Activated CD4-positive, alpha-beta T cell treated with anti-CD3 and anti-CD28 coated beads for 36 hours (primary cell): Measurements from ENCODE around the gene FAM20C. TPM values are rescaled to one million over a fixed set of nuclear protein-coding genes. Genes with fewer than 3 reads are reported as not detected.

ENCODE experiments used
- ATAC-seq: fragments of 200-7000 bp; cut with Tn5 transposase; one replicate; pipeline ENCODE4 v1.10.0; 2021; ENCODE audit warnings: mild to moderate bottlenecking, moderate library complexity
- CTCF ChIA-PET: fragments of 350-600 bp; sonication (Branson Sonifier 250); formaldehyde crosslinking; loops from one replicate; lab custom pipeline; 2021; ENCODE audit warnings: antibody characterized with exemption; lab: Charles Lee
- POLR2A ChIA-PET: fragments of 350-600 bp; sonication (Branson Sonifier 250); formaldehyde crosslinking; loops from one replicate; lab custom pipeline; 2021; ENCODE audit warnings: antibody characterized with exemption, inconsistent platforms; lab: Charles Lee
- DNase-seq: peaks from one replicate; pipeline ENCODE4 v3.0.0-alpha.2; 2020
- H3K27ac Mint-ChIP-seq: one replicate; pipeline ENCODE4 v1.8.0; 2021; ENCODE audit warnings: mixed read lengths
- H3K27me3 Mint-ChIP-seq: one replicate; pipeline ENCODE4 v1.8.0; 2021; ENCODE audit warnings: mixed read lengths
- H3K36me3 Mint-ChIP-seq: one replicate; pipeline ENCODE4 v1.8.0; 2021; ENCODE audit warnings: low read depth, mixed read lengths
- H3K4me1 Mint-ChIP-seq: one replicate; pipeline ENCODE4 v1.8.0; 2021; ENCODE audit warnings: mixed read lengths
- H3K4me3 Mint-ChIP-seq: one replicate; pipeline ENCODE4 v1.8.0; 2021; ENCODE audit warnings: mild to moderate bottlenecking, moderate library complexity, mixed read lengths
- H3K9me3 Mint-ChIP-seq: one replicate; pipeline ENCODE4 v1.8.0; 2021; ENCODE audit warnings: low read depth, mixed read lengths
- intact Hi-C, 2 experiments: fragments of 100-400 bp; cut with DNase I in 1 of 2; cut with micrococcal nuclease in 1 of 2; formaldehyde crosslinking; loops; one replicate each; pipeline versions ENCODE4 v1.14.2 to v1.15.1; 2022 to 2024; cut with DNase I, micrococcal nuclease
- total RNA-seq, 2 experiments: library from RNA; stranded (reverse); gene quantifications; one replicate each; pipeline ENCODE4 v1.2.3, GENCODE V29; 2021

The FAM20C gene
- total RNA-seq, 2 experiments from 2014 or later, result 0.21 to 0.59 TPM

DNA sequence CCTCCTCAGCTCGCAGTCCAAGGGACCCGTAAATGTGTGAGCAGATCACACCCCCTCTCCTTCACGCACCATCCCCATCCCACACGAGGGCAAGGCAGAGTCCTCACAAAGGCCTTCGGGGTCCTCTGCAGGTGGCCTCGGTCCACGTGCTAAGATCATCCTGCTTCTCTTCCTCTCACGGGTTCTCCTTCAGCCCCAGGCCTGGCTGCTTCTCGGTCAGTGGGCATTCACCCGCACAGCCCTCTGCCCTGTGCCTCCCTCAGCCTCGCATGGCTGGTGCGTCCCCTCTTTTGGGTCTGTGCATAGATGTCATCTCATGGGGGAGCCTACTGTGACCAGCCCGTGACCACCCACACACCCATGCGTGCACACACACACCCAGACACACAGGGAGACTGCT, 80.3 kb downstream of the FAM20C start:
- no peaks in the 10 kb centered on the region for H3K4me1 Mint-ChIP-seq
- H3K9me3 Mint-ChIP-seq, result peaks cover 13% of the 10 kb centered on the region
- intact Hi-C loops, result no loop called here
- ATAC-seq, result no peak
- POLR2A ChIA-PET, result no interaction called here
- CTCF ChIA-PET, result no interaction called here
- no peak overlapping the region for H3K27ac Mint-ChIP-seq
- H3K36me3 Mint-ChIP-seq, result no peaks in the 10 kb centered on the region
- no peak for DNase-seq
- H3K27me3 Mint-ChIP-seq, result peaks cover 2% of the 10 kb centered on the region
- no peak overlapping the region for H3K4me3 Mint-ChIP-seq

DNA sequence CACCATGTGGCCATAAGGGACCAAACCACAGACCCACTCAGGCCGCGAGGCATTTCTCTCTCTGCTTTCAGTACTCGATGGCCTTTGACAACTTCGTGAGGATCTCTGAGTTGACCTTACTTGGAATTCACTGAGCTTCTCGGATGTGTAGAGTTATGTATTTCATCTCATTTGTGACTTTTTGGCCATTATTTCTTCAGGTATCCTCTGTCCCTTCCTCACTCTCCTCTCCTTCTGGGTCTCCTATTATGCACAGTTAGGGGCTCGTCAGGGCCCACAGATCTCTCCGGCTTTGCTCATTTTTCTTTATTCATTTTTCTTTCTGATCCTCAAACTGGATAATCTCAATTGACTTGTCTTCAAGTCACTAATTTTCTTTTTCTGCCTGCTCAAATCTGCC, 81.0 kb downstream of the FAM20C start:
- Mint-ChIP-seq H3K27ac (no peak overlapping the region), H3K4me1 (no peaks in the 10 kb centered on the region), H3K36me3 (no peaks in the 10 kb centered on the region), H3K27me3 (peaks cover 5% of the 10 kb centered on the region), H3K9me3 (peaks cover 13% of the 10 kb centered on the region), H3K4me3 (no peak overlapping the region)
- POLR2A ChIA-PET, result no interaction called here
- intact Hi-C loops, result no loop called here
- CTCF ChIA-PET, result no interaction called here
- no peak for DNase-seq
- ATAC-seq, result no peak

GRCh38 chr7:274266-274665, 81.9 kb downstream of the FAM20C start:
- POLR2A ChIA-PET, result no interaction called here

GRCh38 chr7:276230-276835, 84.0 kb downstream of the FAM20C start:
- DNase-seq (no peak), ATAC-seq (no peak)
- H3K27ac Mint-ChIP-seq, result no peak overlapping the region
- peaks cover 11% of the 10 kb centered on the region for H3K27me3 Mint-ChIP-seq
- ChIA-PET POLR2A (no interaction called here), CTCF (interaction anchor here (0.9 kb wide), 1 partner anchor 12 kb away, joined by 3 read pairs; no protein-coding TSS in a partner anchor)
- intact Hi-C loops, result no loop called here
- no peaks in the 10 kb centered on the region for H3K4me1 Mint-ChIP-seq
- H3K4me3 Mint-ChIP-seq, result no peak overlapping the region
- no peaks in the 10 kb centered on the region for H3K36me3 Mint-ChIP-seq
- peaks cover 13% of the 10 kb centered on the region for H3K9me3 Mint-ChIP-seq

More at GRCh38 chr7:274266-274665, 81.9 kb downstream of the FAM20C start:
- intact Hi-C loops, result no loop called here
- ATAC-seq (no peak), DNase-seq (no peak)
- Mint-ChIP-seq H3K27ac (no peak overlapping the region), H3K9me3 (peaks cover 13% of the 10 kb centered on the region), H3K36me3 (no peaks in the 10 kb centered on the region), H3K4me1 (no peaks in the 10 kb centered on the region), H3K27me3 (peaks cover 5% of the 10 kb centered on the region), H3K4me3 (no peak overlapping the region)
- CTCF ChIA-PET, result interaction anchor here (0.7 kb wide), 1 partner anchor 303 kb away, joined by 3 read pairs; no protein-coding TSS in a partner anchor

DNA sequence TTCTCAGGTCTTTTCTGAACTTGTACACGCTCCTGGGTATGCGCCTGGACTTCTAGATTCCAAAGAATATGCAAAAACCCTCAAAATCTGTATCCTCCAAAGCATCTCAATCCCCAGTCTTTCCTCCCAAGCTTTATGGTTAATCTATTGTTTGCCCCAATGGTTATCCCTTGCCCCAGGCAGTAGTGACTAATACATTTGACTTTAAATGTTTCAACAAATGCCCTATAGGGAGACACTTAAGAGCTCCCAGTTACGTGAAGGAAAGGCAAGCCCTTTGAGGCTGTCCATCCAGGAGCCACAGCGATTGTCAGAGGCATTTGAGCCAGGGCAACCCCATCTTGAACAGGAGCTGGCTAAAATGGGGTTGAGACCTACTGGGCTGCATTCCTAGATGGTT, 84.9 kb downstream of the FAM20C start:
- ChIA-PET POLR2A (no interaction called here), CTCF (no interaction called here)
- Mint-ChIP-seq H3K27me3 (peaks cover 14% of the 10 kb centered on the region), H3K4me1 (no peaks in the 10 kb centered on the region), H3K36me3 (no peaks in the 10 kb centered on the region), H3K27ac (no peak overlapping the region), H3K4me3 (no peak overlapping the region), H3K9me3 (peaks cover 13% of the 10 kb centered on the region)
- intact Hi-C loops, result no loop called here
- ATAC-seq (no peak), DNase-seq (no peak)

DNA sequence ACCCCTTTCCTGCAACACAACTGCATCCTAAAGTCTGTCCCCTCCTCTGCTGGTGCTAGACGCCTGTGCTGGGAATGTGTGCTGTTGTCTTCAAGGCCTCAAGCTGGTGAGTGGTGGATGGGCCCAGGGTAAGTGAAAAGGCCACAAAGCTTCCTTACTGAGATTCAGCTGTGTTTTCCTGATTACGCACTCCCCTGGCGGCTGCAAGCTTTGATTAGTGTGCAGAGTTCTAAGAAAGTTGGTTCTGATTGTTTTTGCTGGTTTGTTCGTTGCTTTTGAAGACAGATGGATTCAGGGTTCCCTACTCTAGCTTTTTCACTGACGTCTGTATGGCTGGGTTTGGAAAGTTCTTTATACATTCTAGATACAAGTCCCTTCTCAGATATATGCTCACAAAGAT, 85.7 kb downstream of the FAM20C start:
- Mint-ChIP-seq H3K9me3 (peaks cover 11% of the 10 kb centered on the region), H3K36me3 (no peaks in the 10 kb centered on the region), H3K27ac (no peak overlapping the region), H3K4me1 (no peaks in the 10 kb centered on the region), H3K27me3 (peaks cover 14% of the 10 kb centered on the region), H3K4me3 (no peak overlapping the region)
- CTCF ChIA-PET, result interaction anchor here (0.6 kb wide), 1 partner anchor 54 kb away, joined by 3 read pairs; no protein-coding TSS in a partner anchor
- POLR2A ChIA-PET, result no interaction called here
- DNase-seq (no peak), ATAC-seq (no peak)
- intact Hi-C loops, result no loop called here

DNA sequence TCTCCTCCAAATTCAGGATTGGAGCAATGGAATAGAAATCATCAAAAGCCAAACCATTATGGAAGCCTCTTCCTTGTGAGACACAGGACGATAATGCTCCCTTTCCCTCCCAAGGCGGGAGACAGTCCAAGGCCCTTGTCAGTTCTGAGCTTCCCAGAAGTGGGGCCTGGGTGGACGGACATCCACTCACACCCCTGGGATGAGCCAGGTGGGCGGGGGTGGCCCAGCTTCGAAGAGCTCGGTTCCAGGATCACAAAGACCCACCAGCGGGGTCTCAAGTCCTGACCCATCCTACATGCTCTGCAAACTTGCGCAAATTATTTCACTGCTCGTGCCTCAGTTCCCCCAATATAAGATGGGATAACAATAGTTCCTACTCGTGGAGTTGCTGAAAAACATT, 87.5 kb downstream of the FAM20C start:
- Mint-ChIP-seq H3K9me3 (peaks cover 2% of the 10 kb centered on the region), H3K27ac (no peak overlapping the region), H3K4me1 (no peaks in the 10 kb centered on the region), H3K4me3 (no peak overlapping the region), H3K36me3 (no peaks in the 10 kb centered on the region), H3K27me3 (peaks cover 14% of the 10 kb centered on the region)
- no peak for ATAC-seq
- intact Hi-C loops, result no loop called here
- POLR2A ChIA-PET, result no interaction called here
- DNase-seq, result no peak
- CTCF ChIA-PET, result no interaction called here

- intact Hi-C loops, result no loop called here
- Mint-ChIP-seq H3K36me3 (no peaks in the 10 kb centered on the region), H3K27me3 (peaks cover 14% of the 10 kb centered on the region), H3K9me3 (no peaks in the 10 kb centered on the region), H3K4me3 (no peak overlapping the region), H3K4me1 (no peaks in the 10 kb centered on the region), H3K27ac (no peak overlapping the region)
- ATAC-seq, result no peak
- DNase-seq, result no peak
- ChIA-PET CTCF (no interaction called here), POLR2A (no interaction called here)
These were observed 88.1 kb downstream of the FAM20C start for GRCh38 chr7:280461-280860.

- H3K27ac Mint-ChIP-seq, result no peak overlapping the region
- DNase-seq, result no peak
- no peaks in the 10 kb centered on the region for H3K4me1 Mint-ChIP-seq
- H3K27me3 Mint-ChIP-seq, result peaks cover 14% of the 10 kb centered on the region
- CTCF ChIA-PET, result no interaction called here
- H3K4me3 Mint-ChIP-seq, result no peak overlapping the region
- intact Hi-C loops, result no loop called here
- ATAC-seq, result no peak
- POLR2A ChIA-PET, result no interaction called here
- no peaks in the 10 kb centered on the region for H3K9me3 Mint-ChIP-seq
- no peaks in the 10 kb centered on the region for H3K36me3 Mint-ChIP-seq
These were observed 89.3 kb downstream of the FAM20C start for GRCh38 chr7:281637-282036.

GRCh38 chr7:282621-283020, 90.2 kb downstream of the FAM20C start:
- peaks cover 14% of the 10 kb centered on the region for H3K27me3 Mint-ChIP-seq
- no peaks in the 10 kb centered on the region for H3K4me1 Mint-ChIP-seq
- H3K36me3 Mint-ChIP-seq, result no peaks in the 10 kb centered on the region
- H3K27ac Mint-ChIP-seq, result no peak overlapping the region
- ATAC-seq (no peak), DNase-seq (no peak)
- H3K4me3 Mint-ChIP-seq, result no peak overlapping the region
- H3K9me3 Mint-ChIP-seq, result no peaks in the 10 kb centered on the region
- ChIA-PET POLR2A (no interaction called here), CTCF (no interaction called here)
- intact Hi-C loops, result no loop called here

DNA sequence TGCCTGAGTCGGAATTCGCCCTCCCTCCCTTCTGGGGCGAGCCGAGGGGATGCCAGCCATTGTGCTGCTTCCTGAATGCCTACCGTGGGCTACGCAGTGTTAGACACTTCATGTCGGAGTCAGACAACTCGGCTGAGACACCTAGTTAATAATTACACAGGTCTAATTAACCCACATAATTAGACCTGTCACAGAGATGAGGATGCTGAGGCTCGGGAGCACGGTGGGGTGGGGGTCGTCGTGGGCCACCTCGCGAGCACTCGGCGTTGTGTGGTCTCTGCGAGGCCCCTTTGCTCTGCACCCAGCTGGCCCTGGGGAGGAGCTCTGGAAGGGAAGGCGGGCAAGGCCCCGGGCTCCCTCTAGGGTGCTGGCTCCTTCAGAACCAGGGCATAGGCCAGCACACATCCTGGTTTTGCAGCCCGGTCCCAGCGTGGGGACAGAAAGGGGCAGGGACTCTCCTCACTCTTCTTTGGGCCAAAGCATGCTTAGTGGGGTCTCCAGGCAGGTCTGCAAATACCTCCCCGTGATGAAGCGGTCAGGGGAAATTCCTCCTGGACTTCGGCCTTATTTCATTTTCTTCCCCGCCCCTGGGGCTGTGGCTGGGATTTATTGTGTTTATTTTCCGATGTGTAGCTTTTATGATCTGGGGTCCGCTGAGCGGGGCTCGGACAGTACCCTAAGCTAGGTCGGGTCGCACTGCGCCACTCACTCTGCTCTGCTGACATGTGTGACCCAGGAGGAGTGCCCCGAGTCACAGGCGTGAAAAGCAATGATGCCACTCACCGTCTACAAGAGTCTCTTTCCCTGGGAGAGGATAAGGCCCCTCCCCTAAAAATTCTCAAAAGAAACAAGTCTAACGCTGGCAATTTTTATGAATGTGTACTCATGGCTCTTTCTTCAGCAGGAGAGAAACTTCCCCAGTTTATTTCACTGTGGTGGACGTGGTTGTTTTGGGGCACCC, 92.7 kb downstream of the FAM20C start:
- Mint-ChIP-seq H3K36me3 (no peaks in the 10 kb centered on the region), H3K4me3 (no peak overlapping the region), H3K27ac (no peak overlapping the region), H3K9me3 (no peaks in the 10 kb centered on the region), H3K27me3 (peaks cover 18% of the 10 kb centered on the region), H3K4me1 (no peaks in the 10 kb centered on the region)
- no peak for ATAC-seq
- DNase-seq, result no peak
- ChIA-PET POLR2A (no interaction called here), CTCF (no interaction called here)
- intact Hi-C loops, result no loop called here

GRCh38 chr7:285731-286130, 93.4 kb downstream of the FAM20C start:
- Mint-ChIP-seq H3K27ac (no peak overlapping the region), H3K27me3 (peaks cover 19% of the 10 kb centered on the region), H3K4me3 (no peak overlapping the region), H3K36me3 (no peaks in the 10 kb centered on the region), H3K9me3 (no peaks in the 10 kb centered on the region), H3K4me1 (no peaks in the 10 kb centered on the region)
- CTCF ChIA-PET, result no interaction called here
- no peak for ATAC-seq
- no peak for DNase-seq
- intact Hi-C loops, result no loop called here
- POLR2A ChIA-PET, result no interaction called here
